Measurements from ENCODE around the gene NCLN.

GRCh38 chr19:3201911-3202310, 16.2 kb downstream of the NCLN start:
- no peak for TF ChIP-seq POLR2AphosphoS5 (IDR thresholded peaks at IDR 0.05; ENCODE audit: insufficient read depth in 1 of 2, low read depth in 1 of 2)
- no peak for TF ChIP-seq POLR2A (IDR thresholded peaks at IDR 0.05)

Data from vagina (tissue), 2 donors.